ENCODE results near the gene RAB39A. TPM values are rescaled to one million over a fixed set of nuclear protein-coding genes. Genes with fewer than 3 reads are reported as not detected.

The RAB39A gene
- polyA plus RNA-seq, 3 donors, result 1.9 to 6.3 (median 3.9) TPM

DNA sequence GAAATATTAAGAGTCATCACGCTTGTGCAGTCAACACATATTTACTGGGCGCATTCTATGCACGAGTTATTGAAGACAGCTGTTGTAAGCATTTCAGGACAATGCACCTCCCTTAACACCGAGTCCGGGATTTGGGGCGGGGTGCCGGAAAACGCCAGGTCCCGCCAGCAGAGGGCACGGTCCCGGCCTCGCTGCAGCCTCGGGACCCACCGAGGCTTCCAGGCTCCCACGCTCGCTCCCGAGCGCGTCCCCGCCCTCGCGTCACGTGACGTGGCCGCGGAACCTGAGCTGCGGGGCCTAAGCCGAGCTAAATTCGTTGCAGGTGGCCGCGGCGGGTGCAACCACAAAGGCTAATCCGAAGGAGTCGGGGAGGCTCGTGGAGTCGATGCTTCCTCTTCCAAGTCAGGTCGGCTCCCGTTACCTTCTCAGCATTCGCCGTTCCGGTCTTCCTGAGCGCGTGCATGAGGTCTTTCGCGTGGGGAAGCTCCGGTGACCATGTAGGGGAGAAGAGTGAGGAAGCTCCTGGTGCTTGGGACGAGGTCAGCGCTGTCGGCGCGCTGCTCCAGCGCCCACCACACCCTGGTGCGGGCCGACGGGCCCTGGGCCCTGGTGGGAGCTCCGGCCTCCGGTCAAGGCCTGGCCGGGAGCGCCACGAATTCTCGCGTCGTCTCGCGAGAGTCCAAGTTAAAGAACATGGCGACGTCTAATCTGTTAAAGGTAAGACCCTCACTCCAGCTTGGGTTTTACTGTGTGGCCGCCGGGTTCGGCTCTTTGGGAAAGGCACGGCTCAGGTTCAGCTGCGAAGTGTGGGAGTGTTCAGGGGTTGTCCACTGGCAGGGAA is 80.6 kb downstream of the RAB39A start, which contains the start of gene CUL5:
Gene CUL5, plus strand, starts transcription at position 243 of the 841 bp plus-strand sequence. Its CDS starts 451 bp downstream, at position 694.
- WGBS (ENCODE audit: insufficient coverage), result under 1% methylated on average over 70 of the region's 72 CpGs
- Mint-ChIP-seq H3K27ac (peak within 1 kb of the TSS; percentile 96 to 99 (median 98)), H3K27me3 (ENCODE audit: low read depth in 3 of 3) (no peaks in the 10 kb centered on the region), H3K4me1 (peaks cover 14% of the 10 kb centered on the region), H3K36me3 (peaks cover 3% of the 10 kb centered on the region in 2 donors), H3K9me3 (no peaks in the 10 kb centered on the region), H3K4me3 (peak within 1 kb of the TSS; percentile 94 to 97)
- intact Hi-C loops (cut with micrococcal nuclease), result loop anchor here (10.0 kb wide), 1 partner anchor 84 kb away; the partner anchor contains the start of gene RAB39A (in 2 of the 2)
- Histone ChIP-seq H2AFZ (ENCODE audit: insufficient read depth, low read depth, low read length, poor library complexity, severe bottlenecking) (peak within 1 kb of the TSS; percentile 98), H3K27ac (ENCODE audit: low read depth in 1 of 2, low read length in 2 of 2) (peak within 1 kb of the TSS; percentile 97 to 98), H3K4me1 (ENCODE audit: control insufficient read depth in 1 of 2, insufficient read depth in 2 of 2, low read length in 2 of 2) (peaks cover 18 to 33% of the 10 kb centered on the region in 2 donors), H3K4me3 (replicated peaks in 1 of 3; ENCODE audit: low read depth in 2 of 3, low read length in 3 of 3) (peak within 1 kb of the TSS; percentile 63 to 95 (median 87)), H3K9ac (ENCODE audit: insufficient read depth, low read length, poor library complexity, severe bottlenecking) (peak within 1 kb of the TSS; percentile 99), H3K4me2 (replicated peaks; ENCODE audit: extremely low read depth, low read length, poor library complexity, severe bottlenecking) (peak within 1 kb of the TSS; percentile 86), H3K27me3 (ENCODE audit: control insufficient read depth in 2 of 2, insufficient read depth in 2 of 2, low read length in 2 of 2) (no peaks in the 10 kb centered on the region), H3K9me3 (replicated peaks in 1 of 2; ENCODE audit: control insufficient read depth in 1 of 2, insufficient read depth in 1 of 2, low read length in 2 of 2) (no peaks in the 10 kb centered on the region), H4K20me1 (ENCODE audit: insufficient read depth, low read length) (peaks cover 29% of the 10 kb centered on the region), H3K36me3 (replicated peaks in 1 of 2; ENCODE audit: control insufficient read depth in 1 of 2, insufficient read depth in 2 of 2, low read length in 2 of 2) (peaks cover 0 to 9% of the 10 kb centered on the region in 2 donors), H3K79me2 (ENCODE audit: insufficient read depth, low read length) (peaks cover 54% of the 10 kb centered on the region)
- TF ChIP-seq CTCF (IDR thresholded peaks at IDR 0.05), result peak; percentile 89
- peak; percentile 86 to 93 (median 91) for DNase-seq

DNA sequence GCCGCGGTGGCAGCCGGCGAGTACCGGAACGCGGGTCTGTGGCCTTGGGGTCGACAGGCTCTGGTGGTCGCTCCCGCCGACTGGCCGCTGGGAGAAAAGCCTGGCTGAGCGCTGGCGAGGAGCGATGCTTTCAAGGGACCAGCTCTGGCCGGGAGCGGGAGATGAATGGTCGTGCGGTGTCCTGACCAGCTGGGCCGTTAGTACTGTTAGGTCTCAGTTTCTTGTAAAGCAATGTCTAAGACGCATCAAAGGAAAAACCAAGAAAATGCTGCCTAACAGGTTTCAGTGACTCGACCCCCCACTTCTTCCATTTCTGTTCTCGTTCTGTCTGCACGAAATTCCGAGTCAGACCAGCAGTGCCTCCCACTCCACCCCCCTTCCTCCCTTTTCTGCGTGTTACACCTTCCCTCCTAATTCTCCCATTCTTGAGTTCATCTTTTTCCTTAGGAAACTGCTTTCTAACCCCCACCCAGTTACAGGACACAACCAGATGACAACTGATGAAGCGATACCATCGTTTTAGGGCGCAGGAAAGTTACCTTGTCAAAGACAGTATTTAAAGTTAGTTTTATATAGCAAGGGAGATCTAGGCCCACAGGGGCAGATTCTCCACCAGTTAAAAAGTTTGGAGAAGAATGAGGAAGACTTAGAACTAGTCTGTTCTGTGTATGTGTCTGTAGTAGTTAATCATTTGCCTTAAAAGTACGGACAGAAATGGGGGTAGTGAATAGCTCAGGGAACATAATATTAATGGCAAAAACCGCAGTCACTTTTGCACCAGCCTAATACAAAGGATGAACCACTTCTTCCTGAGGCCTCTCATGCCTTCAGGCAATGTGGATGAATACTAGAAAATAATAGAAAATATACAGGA is 81.5 kb downstream of the RAB39A start:
- Histone ChIP-seq H3K36me3 (replicated peaks in 1 of 2; ENCODE audit: control insufficient read depth in 1 of 2, insufficient read depth in 2 of 2, low read length in 2 of 2) (peaks cover 0 to 12% of the 10 kb centered on the region in 2 donors), H3K9ac (ENCODE audit: insufficient read depth, low read length, poor library complexity, severe bottlenecking) (peak overlapping the region; percentile 99), H3K4me3 (replicated peaks in 1 of 3; ENCODE audit: low read depth in 2 of 3, low read length in 3 of 3) (peak overlapping the region; percentile 63 to 95 (median 87)), H3K79me2 (ENCODE audit: insufficient read depth, low read length) (peaks cover 62% of the 10 kb centered on the region), H3K27ac (ENCODE audit: low read depth in 1 of 2, low read length in 2 of 2) (peak overlapping the region; percentile 97 to 98), H3K27me3 (ENCODE audit: control insufficient read depth in 2 of 2, insufficient read depth in 2 of 2, low read length in 2 of 2) (no peaks in the 10 kb centered on the region), H3K9me3 (replicated peaks in 1 of 2; ENCODE audit: control insufficient read depth in 1 of 2, insufficient read depth in 1 of 2, low read length in 2 of 2) (no peaks in the 10 kb centered on the region), H2AFZ (ENCODE audit: insufficient read depth, low read depth, low read length, poor library complexity, severe bottlenecking) (peak overlapping the region; percentile 98), H4K20me1 (ENCODE audit: insufficient read depth, low read length) (peaks cover 37% of the 10 kb centered on the region), H3K4me1 (ENCODE audit: control insufficient read depth in 1 of 2, insufficient read depth in 2 of 2, low read length in 2 of 2) (peaks cover 18 to 33% of the 10 kb centered on the region in 2 donors), H3K4me2 (replicated peaks; ENCODE audit: extremely low read depth, low read length, poor library complexity, severe bottlenecking) (peak overlapping the region; percentile 86)
- intact Hi-C loops (cut with micrococcal nuclease), result loop anchor here (10.0 kb wide), 1 partner anchor 85 kb away; the partner anchor contains the start of gene RAB39A (in 2 of the 2)
- H3K27ac Mint-ChIP-seq, result peak overlapping the region; percentile 96 to 99 (median 98)
- peaks cover 3% of the 10 kb centered on the region in 2 donors for H3K36me3 Mint-ChIP-seq
- peaks cover 13% of the 10 kb centered on the region for H3K4me1 Mint-ChIP-seq
- TF ChIP-seq CTCF (IDR thresholded peaks at IDR 0.05), result no peak
- H3K27me3 Mint-ChIP-seq (ENCODE audit: low read depth in 3 of 3), result no peaks in the 10 kb centered on the region
- under 1% methylated on average over 27 of the region's 31 CpGs for WGBS (ENCODE audit: insufficient coverage)
- peak overlapping the region; percentile 94 to 97 for H3K4me3 Mint-ChIP-seq
- H3K9me3 Mint-ChIP-seq, result no peaks in the 10 kb centered on the region
- peak in 1 of 3 donors; percentile 5 for DNase-seq
